ENCODE measurements around the gene TBXAS1. TPM values are rescaled to one million over a fixed set of nuclear protein-coding genes. Genes with fewer than 3 reads are reported as not detected.
A peak's percentile ranks its signal among the peaks of the same experiment; 100 is the strongest.

The TBXAS1 gene
- total RNA-seq, 4 donors from 2014 or later, result 9.8 to 31.3 (median 13.5) TPM

DNA sequence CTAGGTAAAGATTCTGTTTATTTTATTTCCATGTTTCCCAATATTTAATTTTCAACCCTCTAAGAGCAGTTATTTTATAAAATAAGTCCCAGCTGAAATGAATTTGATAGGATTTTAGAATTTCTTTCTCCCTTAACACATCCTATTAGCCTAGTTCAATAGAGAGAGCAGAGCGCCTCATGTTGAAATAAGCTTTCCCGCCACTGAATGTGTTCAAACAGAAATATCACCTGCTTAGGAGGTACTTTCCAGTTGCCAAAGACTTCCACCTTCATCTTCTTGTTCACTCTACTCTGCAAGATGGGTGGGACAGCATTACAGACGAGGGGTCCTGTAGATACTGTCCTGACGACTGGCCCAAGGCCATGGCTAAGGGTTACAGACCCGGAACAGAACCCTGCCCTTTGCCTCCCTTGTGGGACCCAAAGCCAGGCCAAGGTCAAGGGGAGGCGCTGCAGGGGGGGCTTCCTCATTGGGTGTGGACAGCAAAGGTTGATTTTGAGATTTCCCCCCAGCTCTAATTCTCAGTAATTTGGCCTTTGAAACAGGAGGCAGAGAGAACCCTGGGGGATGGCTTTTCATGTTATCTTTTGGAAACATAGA, 171.7 kb downstream of the TBXAS1 start:
- no peak overlapping the region for H3K4me3 ChIP-seq
- H3K4me1 ChIP-seq, result peaks cover 0 to under 1% (median 0%) of the 10 kb centered on the region in 4 donors
- no peak for DNase-seq (ENCODE audit: extremely low spot score)
- H3K36me3 ChIP-seq, result no peaks in the 10 kb centered on the region
- H3K27me3 ChIP-seq, result no peaks in the 10 kb centered on the region
- TF ChIP-seq POLR2A (IDR thresholded peaks at IDR 0.05; ENCODE audit: low read depth), result no peak
- TF ChIP-seq, protein P1, sequence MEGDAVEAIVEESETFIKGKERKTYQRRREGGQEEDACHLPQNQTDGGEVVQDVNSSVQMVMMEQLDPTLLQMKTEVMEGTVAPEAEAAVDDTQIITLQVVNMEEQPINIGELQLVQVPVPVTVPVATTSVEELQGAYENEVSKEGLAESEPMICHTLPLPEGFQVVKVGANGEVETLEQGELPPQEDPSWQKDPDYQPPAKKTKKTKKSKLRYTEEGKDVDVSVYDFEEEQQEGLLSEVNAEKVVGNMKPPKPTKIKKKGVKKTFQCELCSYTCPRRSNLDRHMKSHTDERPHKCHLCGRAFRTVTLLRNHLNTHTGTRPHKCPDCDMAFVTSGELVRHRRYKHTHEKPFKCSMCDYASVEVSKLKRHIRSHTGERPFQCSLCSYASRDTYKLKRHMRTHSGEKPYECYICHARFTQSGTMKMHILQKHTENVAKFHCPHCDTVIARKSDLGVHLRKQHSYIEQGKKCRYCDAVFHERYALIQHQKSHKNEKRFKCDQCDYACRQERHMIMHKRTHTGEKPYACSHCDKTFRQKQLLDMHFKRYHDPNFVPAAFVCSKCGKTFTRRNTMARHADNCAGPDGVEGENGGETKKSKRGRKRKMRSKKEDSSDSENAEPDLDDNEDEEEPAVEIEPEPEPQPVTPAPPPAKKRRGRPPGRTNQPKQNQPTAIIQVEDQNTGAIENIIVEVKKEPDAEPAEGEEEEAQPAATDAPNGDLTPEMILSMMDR (IDR thresholded peaks at IDR 0.05), result no peak
- no peak for TF ChIP-seq POLR2AphosphoS5 (IDR thresholded peaks at IDR 0.05)
- no peak for TF ChIP-seq EP300 (IDR thresholded peaks at IDR 0.05)
- intact Hi-C loops (cut with DNase I), result loop anchor here (10.0 kb wide), 2 partner anchors 386 to 506 kb away; no protein-coding TSS in a partner anchor
- H3K9me3 ChIP-seq, result no peaks in the 10 kb centered on the region
- 84% methylated on average over 5 of the region's 6 CpGs for WGBS
- no peak overlapping the region for H3K27ac ChIP-seq (replicated peaks in 1 of 4)

DNA sequence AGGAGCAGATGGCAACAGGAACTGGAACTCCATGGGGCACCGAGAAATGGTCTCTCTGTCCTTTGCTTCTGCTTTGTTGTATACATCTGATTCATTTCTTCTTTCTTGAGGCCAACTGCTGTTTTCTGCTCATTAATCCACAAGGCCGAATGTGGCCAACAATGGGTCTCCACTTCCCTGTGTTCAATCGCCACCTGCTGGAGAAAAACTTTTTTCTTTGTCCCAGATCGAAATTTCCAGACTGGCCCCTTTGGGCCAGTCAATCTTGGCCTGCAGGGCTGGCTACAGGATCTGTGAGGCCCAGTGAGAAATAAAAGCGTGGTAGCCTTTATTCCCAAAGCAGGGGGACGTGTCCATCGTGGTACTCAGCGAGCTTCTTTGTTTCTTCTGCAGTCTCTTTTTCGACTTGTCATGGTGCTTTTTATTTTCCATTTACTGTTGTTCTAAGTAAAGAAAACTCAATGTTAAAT, 174.9 kb downstream of the TBXAS1 start:
- Histone ChIP-seq H3K27me3 (no peaks in the 10 kb centered on the region), H3K9me3 (no peaks in the 10 kb centered on the region), H3K27ac (replicated peaks in 1 of 4) (no peak overlapping the region), H3K36me3 (no peaks in the 10 kb centered on the region), H3K4me3 (no peak overlapping the region), H3K4me1 (no peaks in the 10 kb centered on the region)
- 70% methylated on average over 9 of the region's 9 CpGs for WGBS
- DNase-seq (ENCODE audit: extremely low spot score), result no peak
- TF ChIP-seq EP300 (IDR thresholded peaks at IDR 0.05) (no peak), POLR2A (IDR thresholded peaks at IDR 0.05; ENCODE audit: low read depth) (no peak)
- TF ChIP-seq, protein P1 (IDR thresholded peaks at IDR 0.05), result peak; percentile 36 to 44 (median 38)
- intact Hi-C loops (cut with DNase I), result loop anchor here (2.0 to 10.0 kb wide), 3 partner anchors 227 to 509 kb away; partner anchors contain the start of gene HIPK2

DNA sequence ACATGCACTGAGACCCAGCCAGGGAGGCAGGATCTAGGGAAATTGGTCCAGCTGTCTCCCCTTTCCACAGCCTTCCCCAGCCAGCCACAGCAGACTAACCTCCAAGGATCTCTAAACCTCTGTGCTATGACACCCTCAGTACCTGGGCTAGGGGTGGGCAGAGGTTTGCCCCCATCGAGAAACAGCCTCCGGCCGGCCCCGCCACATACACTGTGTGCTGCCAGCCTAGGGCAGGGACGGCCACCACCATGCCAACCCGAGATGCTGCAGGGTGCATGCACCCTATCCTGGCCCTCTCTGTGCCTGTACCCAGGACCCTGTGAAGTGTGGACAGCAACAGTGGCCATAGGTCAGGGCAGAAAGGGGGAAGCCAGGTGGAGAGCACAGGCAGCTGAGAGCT, 175.6 kb downstream of the TBXAS1 start:
- TF ChIP-seq POLR2AphosphoS5 (IDR thresholded peaks at IDR 0.05) (no peak), EP300 (IDR thresholded peaks at IDR 0.05) (no peak), POLR2A (IDR thresholded peaks at IDR 0.05; ENCODE audit: low read depth) (no peak)
- TF ChIP-seq, protein P1 (IDR thresholded peaks at IDR 0.05), result no peak
- intact Hi-C loops (cut with DNase I), result loop anchor here (10.0 kb wide), 2 partner anchors 390 to 510 kb away; no protein-coding TSS in a partner anchor
- Histone ChIP-seq H3K4me3 (no peak overlapping the region), H3K9me3 (no peaks in the 10 kb centered on the region), H3K4me1 (no peaks in the 10 kb centered on the region), H3K27ac (replicated peaks in 1 of 4) (no peak overlapping the region), H3K27me3 (no peaks in the 10 kb centered on the region), H3K36me3 (no peaks in the 10 kb centered on the region)
- WGBS, result 98% methylated on average over 5 of the region's 6 CpGs
- DNase-seq (ENCODE audit: extremely low spot score), result no peak

DNA sequence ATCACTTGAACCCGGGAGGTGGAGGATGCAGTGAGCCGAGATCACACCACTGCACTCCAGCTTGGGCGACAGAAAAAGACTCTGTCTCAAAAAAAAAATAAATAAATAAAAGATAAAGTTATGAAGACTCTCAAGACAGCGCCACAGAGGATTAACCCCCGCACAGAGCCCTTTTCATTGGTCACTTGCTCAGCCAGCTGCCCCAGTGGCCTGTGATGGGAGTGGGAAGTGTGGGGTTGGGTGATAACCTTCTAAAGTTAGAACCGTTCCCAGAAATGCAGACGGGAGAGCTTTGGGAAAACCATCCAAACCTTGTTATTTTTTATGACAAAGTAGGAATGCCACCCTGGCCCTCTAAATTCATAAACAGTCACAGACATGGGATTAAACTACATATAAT, 176.3 kb downstream of the TBXAS1 start:
- Histone ChIP-seq H3K9me3 (no peaks in the 10 kb centered on the region), H3K36me3 (no peaks in the 10 kb centered on the region), H3K4me3 (no peak overlapping the region), H3K27me3 (peaks cover 0 to under 1% (median 0%) of the 10 kb centered on the region in 4 donors), H3K27ac (replicated peaks in 1 of 4) (no peak overlapping the region), H3K4me1 (no peaks in the 10 kb centered on the region)
- no peak for TF ChIP-seq POLR2A (IDR thresholded peaks at IDR 0.05; ENCODE audit: low read depth)
- TF ChIP-seq, protein P1 (IDR thresholded peaks at IDR 0.05), result no peak
- no peak for TF ChIP-seq POLR2AphosphoS5 (IDR thresholded peaks at IDR 0.05)
- TF ChIP-seq EP300 (IDR thresholded peaks at IDR 0.05), result no peak
- DNase-seq (ENCODE audit: extremely low spot score), result no peak
- intact Hi-C loops (cut with DNase I), result loop anchor here (10.0 kb wide), 2 partner anchors 391 to 511 kb away; no protein-coding TSS in a partner anchor
- WGBS, result 94% methylated on average over 7 of the region's 7 CpGs

All from esophagus muscularis mucosa (tissue), 4 donors.